GM12878 (cell line): Measurements from ENCODE around the gene PLEKHO1. TPM values are rescaled to one million over a fixed set of nuclear protein-coding genes. Genes with fewer than 3 reads are reported as not detected.

Experiments used
- BCL11A ChIP-seq: IDR thresholded peaks from 2 replicates; pipeline ENCODE4 v1.6.1; 2011; ENCODE audit warnings: low read depth, low read length
- CHD2 ChIP-seq: IDR thresholded peaks from 2 replicates; pipeline ENCODE4 v1.6.1; 2011; ENCODE audit warnings: low read depth, low read length, improper control_type of control experiment, borderline replicate concordance
- GABPA ChIP-seq: IDR thresholded peaks from 2 replicates; pipeline ENCODE4 v1.6.1; 2014; ENCODE audit warnings: antibody characterized with exemption, low read depth, mild to moderate bottlenecking, inconsistent platforms
- HDAC6 ChIP-seq: fragments of 200-600 bp; sonication (generic); IDR thresholded peaks from one replicate; pipeline ENCODE4 v1.8.0; 2017; ENCODE audit warnings: antibody characterized with exemption; ENCODE audit not compliant: unreplicated experiment
- NFYA ChIP-seq: IDR thresholded peaks from 2 replicates; pipeline ENCODE4 v1.6.1; 2011; ENCODE audit warnings: low read depth, mild to moderate bottlenecking, low read length, improper control_type of control experiment, borderline replicate concordance
- PAX8 ChIP-seq: fragments of 450-650 bp; IDR thresholded peaks from 2 replicates; pipeline ENCODE4 v1.6.1; 2017; ENCODE audit warnings: mild to moderate bottlenecking, moderate library complexity
- POLR2AphosphoS2 ChIP-seq: IDR thresholded peaks from 2 replicates; pipeline ENCODE4 v1.6.1; 2011; ENCODE audit warnings: low read depth, mild to moderate bottlenecking, low read length, improper control_type of control experiment, moderate library complexity
- POU2F2 ChIP-seq: IDR thresholded peaks from 3 replicates; pipeline ENCODE4 v1.6.1; 2011; ENCODE audit warnings: low read depth, mild to moderate bottlenecking, low read length, borderline replicate concordance
- RFX5 ChIP-seq: IDR thresholded peaks from 2 replicates; pipeline ENCODE4 v1.6.1; 2011; ENCODE audit warnings: low read depth, low read length, improper control_type of control experiment
- TBL1XR1 ChIP-seq: IDR thresholded peaks from 2 replicates; pipeline ENCODE4 v1.6.1; 2012; ENCODE audit warnings: low read depth, low read length, improper control_type of control experiment
- TCF7 ChIP-seq: IDR thresholded peaks from 2 replicates; pipeline ENCODE4 v1.6.1; 2014; ENCODE audit warnings: antibody characterized with exemption, borderline replicate concordance
- YY1 ChIP-seq: IDR thresholded peaks from 2 replicates; pipeline ENCODE4 v1.6.1; 2011; ENCODE audit warnings: low read depth, mild to moderate bottlenecking, low read length
- ZNF384 ChIP-seq: IDR thresholded peaks from 2 replicates; pipeline ENCODE4 v1.6.1; 2012; ENCODE audit warnings: low read depth, mild to moderate bottlenecking, low read length, improper control_type of control experiment, borderline replicate concordance
- polyA plus RNA-seq, 11 experiments: library from polyadenylated mRNA; depleted of rRNA in 4 of 11; unstranded in 6 of 11; stranded (reverse) in 5 of 11; fragments of >200 nt; fragmentation: Nextera tagmentation in 4 of 11; fragmentation: Illumina TruSeq in 1 of 11; extraction: Ambion mirVana in 4 of 11; extraction: Trizol in 1 of 11; gene quantifications; 1 replicate in 1 of 11; 2 replicates in 10 of 11; pipeline versions ENCODE4 v1.2.1 to v1.2.3, GENCODE V29; 2011 to 2016; ENCODE audit warnings: inconsistent platforms in 2 of 11, missing spikeins in 2 of 11, low read depth in 1 of 11
- total RNA-seq, 4 experiments: library from RNA; depleted of rRNA in 3 of 4; stranded (reverse); fragments of >200 nt in 3 of 4; fragmentation: Illumina TruSeq in 1 of 4; extraction: Trizol in 1 of 4; gene quantifications; 2 replicates each; pipeline versions ENCODE4 v1.2.1 to v1.2.3, GENCODE V29; 2013 to 2021
- TF ChIP-seq, protein P1 (sequence below): fragments of 450-650 bp; IDR thresholded peaks from 2 replicates; pipeline ENCODE4 v1.6.1; 2016; ENCODE audit warnings: mild to moderate bottlenecking, moderate library complexity, borderline replicate concordance
- TF ChIP-seq, protein P2 (sequence below): fragments of 450-650 bp; IDR thresholded peaks from 2 replicates; pipeline ENCODE4 v1.6.1; 2018; ENCODE audit warnings: mild to moderate bottlenecking, low read depth, moderate library complexity; ENCODE audit not compliant: partially characterized antibody
- TF ChIP-seq, protein P3 (sequence below): fragments of 450-650 bp; formaldehyde crosslinking; IDR thresholded peaks from 2 replicates; pipeline ENCODE4 v1.5.0; 2022; ENCODE audit warnings: mild to moderate bottlenecking, missing genetic modification characterization
- TF ChIP-seq, protein P4 (sequence below): fragments of 450-650 bp; IDR thresholded peaks from 2 replicates; pipeline ENCODE4 v1.6.1; 2016; ENCODE audit warnings: mild to moderate bottlenecking

PLEKHO1 gene
- total and polyA plus RNA-seq, 10 of the 15 experiments (the other 5 are each of a cell fraction or from before 2014, with no cell fraction given), result 5.3 to 184 (median 88.8) TPM

DNA sequence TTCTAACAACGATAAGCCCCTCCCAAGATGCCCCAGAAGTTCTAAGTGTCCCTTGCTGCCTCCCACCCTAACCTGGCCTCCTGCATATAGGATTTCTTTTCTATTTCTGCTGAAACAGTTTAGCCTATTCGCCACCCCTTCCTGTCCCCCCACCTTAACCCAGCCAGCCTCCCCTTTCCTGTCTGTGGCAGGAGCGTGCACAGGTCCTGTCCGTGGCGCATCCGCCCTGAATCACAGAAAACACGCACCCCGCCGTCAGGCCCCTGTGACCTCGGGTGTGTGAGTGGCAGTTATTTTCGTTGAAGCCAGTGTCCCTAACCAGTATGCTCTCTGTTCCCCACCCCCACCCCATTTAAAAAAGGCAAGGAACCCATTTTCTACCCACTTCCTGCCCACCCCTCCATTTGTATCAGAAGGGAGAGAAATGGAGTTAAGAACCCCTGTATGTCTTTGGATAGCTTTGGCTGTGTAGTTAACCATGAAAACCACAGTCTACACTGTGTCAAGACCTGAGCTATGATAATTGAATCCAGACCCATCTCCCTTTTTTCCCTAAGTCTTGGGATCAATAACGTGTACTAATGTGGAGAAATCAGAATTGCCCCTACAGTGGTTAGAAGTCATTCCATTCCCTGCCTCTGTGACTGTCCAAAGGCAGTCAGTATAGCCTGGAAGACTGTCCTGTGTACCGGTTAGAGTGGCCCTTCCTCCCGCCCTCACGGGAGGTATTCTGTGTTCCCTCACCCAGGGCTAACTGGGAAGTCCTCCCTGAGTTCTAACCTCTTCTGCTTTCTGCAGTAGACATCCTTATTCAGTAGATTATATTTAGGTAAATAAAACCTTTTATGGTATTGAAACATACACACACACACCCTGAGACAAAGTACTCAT is 1.8 kb downstream of the PLEKHO1 start (continued):
- no peak for TF ChIP-seq TCF7
- TF ChIP-seq RFX5, result no peak
- TF ChIP-seq HDAC6, result no peak
- no peak for TF ChIP-seq PAX8
- no peak for TF ChIP-seq BCL11A
- TF ChIP-seq ZNF384, result no peak
- TF ChIP-seq CHD2, result no peak
- peak; percentile 64 for TF ChIP-seq YY1
- TF ChIP-seq NFYA, result no peak
- TF ChIP-seq, protein P1, sequence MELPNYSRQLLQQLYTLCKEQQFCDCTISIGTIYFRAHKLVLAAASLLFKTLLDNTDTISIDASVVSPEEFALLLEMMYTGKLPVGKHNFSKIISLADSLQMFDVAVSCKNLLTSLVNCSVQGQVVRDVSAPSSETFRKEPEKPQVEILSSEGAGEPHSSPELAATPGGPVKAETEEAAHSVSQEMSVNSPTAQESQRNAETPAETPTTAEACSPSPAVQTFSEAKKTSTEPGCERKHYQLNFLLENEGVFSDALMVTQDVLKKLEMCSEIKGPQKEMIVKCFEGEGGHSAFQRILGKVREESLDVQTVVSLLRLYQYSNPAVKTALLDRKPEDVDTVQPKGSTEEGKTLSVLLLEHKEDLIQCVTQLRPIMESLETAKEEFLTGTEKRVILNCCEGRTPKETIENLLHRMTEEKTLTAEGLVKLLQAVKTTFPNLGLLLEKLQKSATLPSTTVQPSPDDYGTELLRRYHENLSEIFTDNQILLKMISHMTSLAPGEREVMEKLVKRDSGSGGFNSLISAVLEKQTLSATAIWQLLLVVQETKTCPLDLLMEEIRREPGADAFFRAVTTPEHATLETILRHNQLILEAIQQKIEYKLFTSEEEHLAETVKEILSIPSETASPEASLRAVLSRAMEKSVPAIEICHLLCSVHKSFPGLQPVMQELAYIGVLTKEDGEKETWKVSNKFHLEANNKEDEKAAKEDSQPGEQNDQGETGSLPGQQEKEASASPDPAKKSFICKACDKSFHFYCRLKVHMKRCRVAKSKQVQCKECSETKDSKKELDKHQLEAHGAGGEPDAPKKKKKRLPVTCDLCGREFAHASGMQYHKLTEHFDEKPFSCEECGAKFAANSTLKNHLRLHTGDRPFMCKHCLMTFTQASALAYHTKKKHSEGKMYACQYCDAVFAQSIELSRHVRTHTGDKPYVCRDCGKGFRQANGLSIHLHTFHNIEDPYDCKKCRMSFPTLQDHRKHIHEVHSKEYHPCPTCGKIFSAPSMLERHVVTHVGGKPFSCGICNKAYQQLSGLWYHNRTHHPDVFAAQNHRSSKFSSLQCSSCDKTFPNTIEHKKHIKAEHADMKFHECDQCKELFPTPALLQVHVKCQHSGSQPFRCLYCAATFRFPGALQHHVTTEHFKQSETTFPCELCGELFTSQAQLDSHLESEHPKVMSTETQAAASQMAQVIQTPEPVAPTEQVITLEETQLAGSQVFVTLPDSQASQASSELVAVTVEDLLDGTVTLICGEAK, result peak; percentile 71; the same call in 1 of the 2 replicates
- peak; percentile 77; the same call in 2 of the 3 replicates for TF ChIP-seq POU2F2
- TF ChIP-seq, protein P2, sequence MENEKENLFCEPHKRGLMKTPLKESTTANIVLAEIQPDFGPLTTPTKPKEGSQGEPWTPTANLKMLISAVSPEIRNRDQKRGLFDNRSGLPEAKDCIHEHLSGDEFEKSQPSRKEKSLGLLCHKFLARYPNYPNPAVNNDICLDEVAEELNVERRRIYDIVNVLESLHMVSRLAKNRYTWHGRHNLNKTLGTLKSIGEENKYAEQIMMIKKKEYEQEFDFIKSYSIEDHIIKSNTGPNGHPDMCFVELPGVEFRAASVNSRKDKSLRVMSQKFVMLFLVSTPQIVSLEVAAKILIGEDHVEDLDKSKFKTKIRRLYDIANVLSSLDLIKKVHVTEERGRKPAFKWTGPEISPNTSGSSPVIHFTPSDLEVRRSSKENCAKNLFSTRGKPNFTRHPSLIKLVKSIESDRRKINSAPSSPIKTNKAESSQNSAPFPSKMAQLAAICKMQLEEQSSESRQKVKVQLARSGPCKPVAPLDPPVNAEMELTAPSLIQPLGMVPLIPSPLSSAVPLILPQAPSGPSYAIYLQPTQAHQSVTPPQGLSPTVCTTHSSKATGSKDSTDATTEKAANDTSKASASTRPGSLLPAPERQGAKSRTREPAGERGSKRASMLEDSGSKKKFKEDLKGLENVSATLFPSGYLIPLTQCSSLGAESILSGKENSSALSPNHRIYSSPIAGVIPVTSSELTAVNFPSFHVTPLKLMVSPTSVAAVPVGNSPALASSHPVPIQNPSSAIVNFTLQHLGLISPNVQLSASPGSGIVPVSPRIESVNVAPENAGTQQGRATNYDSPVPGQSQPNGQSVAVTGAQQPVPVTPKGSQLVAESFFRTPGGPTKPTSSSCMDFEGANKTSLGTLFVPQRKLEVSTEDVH, result no peak
- peak; percentile 35; the same call in 1 of the 2 replicates for TF ChIP-seq GABPA
- no peak for TF ChIP-seq TBL1XR1
- TF ChIP-seq, protein P3, sequence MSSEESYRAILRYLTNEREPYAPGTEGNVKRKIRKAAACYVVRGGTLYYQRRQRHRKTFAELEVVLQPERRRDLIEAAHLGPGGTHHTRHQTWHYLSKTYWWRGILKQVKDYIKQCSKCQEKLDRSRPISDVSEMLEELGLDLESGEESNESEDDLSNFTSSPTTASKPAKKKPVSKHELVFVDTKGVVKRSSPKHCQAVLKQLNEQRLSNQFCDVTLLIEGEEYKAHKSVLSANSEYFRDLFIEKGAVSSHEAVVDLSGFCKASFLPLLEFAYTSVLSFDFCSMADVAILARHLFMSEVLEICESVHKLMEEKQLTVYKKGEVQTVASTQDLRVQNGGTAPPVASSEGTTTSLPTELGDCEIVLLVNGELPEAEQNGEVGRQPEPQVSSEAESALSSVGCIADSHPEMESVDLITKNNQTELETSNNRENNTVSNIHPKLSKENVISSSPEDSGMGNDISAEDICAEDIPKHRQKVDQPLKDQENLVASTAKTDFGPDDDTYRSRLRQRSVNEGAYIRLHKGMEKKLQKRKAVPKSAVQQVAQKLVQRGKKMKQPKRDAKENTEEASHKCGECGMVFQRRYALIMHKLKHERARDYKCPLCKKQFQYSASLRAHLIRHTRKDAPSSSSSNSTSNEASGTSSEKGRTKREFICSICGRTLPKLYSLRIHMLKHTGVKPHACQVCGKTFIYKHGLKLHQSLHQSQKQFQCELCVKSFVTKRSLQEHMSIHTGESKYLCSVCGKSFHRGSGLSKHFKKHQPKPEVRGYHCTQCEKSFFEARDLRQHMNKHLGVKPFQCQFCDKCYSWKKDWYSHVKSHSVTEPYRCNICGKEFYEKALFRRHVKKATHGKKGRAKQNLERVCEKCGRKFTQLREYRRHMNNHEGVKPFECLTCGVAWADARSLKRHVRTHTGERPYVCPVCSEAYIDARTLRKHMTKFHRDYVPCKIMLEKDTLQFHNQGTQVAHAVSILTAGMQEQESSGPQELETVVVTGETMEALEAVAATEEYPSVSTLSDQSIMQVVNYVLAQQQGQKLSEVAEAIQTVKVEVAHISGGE (CRISPR knock-in tag), result no peak
- no peak for TF ChIP-seq POLR2AphosphoS2
- TF ChIP-seq, protein P4, sequence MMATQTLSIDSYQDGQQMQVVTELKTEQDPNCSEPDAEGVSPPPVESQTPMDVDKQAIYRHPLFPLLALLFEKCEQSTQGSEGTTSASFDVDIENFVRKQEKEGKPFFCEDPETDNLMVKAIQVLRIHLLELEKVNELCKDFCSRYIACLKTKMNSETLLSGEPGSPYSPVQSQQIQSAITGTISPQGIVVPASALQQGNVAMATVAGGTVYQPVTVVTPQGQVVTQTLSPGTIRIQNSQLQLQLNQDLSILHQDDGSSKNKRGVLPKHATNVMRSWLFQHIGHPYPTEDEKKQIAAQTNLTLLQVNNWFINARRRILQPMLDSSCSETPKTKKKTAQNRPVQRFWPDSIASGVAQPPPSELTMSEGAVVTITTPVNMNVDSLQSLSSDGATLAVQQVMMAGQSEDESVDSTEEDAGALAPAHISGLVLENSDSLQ, result peak; percentile 81
